VCaP (cell line): ENCODE data around the gene PIK3CD.
"Not testable (repeated sequence)": the region's sequence is repeated elsewhere in the genome, so short reads cannot be mapped to it uniquely, and the experiment has no call there.

Experiments used
- H3K27ac ChIP-seq: fragments of 450-650 bp; 2 replicates; pipeline ENCODE4 v1.5.1; 2017
- TF ChIP-seq, protein P1 (sequence below): fragments of 450-650 bp; conservative IDR thresholded peaks from 2 replicates; pipeline ENCODE4 v1.5.1; 2017; ENCODE audit warnings: mild to moderate bottlenecking, moderate library complexity

Gene PIK3CD

DNA sequence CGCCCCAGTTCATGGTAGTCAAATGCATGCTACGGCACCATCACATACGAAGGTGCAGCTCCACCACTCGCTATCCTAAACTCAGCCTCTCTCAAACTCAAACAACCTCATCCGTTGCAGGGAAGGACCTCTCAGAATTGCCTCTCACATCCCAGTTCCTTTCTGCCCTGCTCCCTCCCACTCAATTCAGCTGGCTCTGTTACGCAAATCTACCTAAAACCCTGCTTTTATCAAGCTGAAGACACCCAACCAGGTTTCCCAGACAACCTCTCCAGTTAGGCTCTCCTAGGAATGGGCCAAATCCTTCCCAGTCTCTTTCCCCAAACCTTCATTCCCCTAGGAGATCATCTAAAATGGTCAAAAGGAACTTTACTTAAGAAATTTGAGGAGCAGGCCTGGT is 109.3 kb downstream of the PIK3CD start:
- H3K27ac ChIP-seq: no peak overlapping the region
- TF ChIP-seq, protein P1, sequence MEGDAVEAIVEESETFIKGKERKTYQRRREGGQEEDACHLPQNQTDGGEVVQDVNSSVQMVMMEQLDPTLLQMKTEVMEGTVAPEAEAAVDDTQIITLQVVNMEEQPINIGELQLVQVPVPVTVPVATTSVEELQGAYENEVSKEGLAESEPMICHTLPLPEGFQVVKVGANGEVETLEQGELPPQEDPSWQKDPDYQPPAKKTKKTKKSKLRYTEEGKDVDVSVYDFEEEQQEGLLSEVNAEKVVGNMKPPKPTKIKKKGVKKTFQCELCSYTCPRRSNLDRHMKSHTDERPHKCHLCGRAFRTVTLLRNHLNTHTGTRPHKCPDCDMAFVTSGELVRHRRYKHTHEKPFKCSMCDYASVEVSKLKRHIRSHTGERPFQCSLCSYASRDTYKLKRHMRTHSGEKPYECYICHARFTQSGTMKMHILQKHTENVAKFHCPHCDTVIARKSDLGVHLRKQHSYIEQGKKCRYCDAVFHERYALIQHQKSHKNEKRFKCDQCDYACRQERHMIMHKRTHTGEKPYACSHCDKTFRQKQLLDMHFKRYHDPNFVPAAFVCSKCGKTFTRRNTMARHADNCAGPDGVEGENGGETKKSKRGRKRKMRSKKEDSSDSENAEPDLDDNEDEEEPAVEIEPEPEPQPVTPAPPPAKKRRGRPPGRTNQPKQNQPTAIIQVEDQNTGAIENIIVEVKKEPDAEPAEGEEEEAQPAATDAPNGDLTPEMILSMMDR: no peak

DNA sequence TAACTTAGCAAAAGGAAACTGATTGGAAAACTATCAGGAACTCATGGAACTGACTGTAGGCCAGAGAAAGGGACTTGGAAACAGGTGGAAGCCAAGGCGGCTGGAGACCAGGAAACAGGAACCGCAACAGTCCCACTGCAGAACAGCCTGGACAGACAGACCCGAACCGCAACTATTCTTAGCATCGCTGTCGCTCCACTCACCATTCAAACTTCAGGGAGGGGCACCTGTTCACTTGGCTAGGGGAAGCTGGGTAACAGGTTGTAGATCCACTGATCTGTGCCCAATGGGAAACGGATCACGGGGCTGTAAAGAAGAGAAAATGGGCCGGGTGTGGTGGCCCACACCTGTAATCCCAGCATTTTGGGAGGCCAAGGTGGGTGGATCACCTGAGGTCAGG is 110.3 kb downstream of the PIK3CD start:
- H3K27ac ChIP-seq: no peak overlapping the region

DNA sequence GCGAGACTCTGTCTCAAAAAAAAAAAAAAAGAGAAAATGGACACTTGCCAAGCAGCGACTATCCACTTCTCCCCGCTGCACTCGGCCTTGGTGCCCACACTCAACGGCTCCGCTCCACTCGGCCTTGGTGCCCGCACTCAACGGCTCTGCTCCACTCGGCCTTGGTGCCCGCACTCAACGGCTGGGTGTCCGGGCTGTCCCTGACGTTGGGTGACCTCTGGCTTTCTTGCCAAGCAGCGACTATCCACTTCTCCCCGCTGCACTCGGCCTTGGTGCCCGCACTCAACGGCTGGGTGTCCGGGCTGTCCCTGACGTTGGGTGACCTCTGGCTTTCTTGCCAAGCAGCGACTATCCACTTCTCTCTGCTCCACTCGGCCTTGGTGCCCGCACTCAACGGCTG is 110.9 kb downstream of the PIK3CD start:
- H3K27ac ChIP-seq: not testable (repeated sequence)

More for the DNA sequence above, 110.3 kb downstream of the PIK3CD start:
- TF ChIP-seq, protein P1: no peak

DNA sequence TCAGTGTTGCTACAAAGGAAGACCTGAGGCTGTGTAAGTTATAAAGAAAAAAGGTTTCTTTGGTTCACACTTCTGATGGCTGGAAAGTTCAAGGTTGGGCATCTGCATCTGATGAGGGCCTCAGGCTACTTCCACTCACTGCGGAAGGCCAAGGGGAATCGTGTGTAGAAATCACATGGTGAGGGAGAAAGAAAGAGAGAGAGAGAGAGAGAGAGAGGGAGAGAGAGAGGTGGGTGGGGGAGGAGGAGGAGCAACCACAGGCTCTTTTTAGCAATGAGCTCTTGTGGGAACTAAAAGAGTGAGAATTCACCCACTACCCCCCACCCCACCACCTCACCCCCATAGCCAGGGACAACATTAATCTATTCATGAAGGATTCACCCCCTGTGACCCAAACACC is 112.4 kb downstream of the PIK3CD start:
- TF ChIP-seq, protein P1: no peak
- no peak overlapping the region for H3K27ac ChIP-seq

DNA sequence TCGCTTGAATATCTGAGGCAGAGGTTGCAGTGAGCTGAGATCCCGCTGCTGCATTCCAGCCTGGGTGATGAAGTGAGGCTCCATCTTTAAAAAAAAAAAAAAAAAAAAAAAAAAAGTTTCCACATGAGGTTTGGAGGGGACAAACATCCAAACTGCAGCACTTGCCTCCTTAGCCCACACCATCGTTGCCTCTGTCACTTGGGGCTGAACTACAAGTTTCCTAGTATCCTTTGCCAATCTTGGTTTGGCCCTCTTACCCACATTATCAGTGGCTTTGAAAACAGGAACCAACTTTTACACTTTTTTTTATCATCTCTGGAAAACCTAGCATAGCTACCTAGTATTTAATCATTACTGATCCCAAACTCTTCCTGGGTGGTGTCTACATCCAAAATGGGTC is 113.0 kb downstream of the PIK3CD start:
- no peak overlapping the region for H3K27ac ChIP-seq
- TF ChIP-seq, protein P1: no peak

DNA sequence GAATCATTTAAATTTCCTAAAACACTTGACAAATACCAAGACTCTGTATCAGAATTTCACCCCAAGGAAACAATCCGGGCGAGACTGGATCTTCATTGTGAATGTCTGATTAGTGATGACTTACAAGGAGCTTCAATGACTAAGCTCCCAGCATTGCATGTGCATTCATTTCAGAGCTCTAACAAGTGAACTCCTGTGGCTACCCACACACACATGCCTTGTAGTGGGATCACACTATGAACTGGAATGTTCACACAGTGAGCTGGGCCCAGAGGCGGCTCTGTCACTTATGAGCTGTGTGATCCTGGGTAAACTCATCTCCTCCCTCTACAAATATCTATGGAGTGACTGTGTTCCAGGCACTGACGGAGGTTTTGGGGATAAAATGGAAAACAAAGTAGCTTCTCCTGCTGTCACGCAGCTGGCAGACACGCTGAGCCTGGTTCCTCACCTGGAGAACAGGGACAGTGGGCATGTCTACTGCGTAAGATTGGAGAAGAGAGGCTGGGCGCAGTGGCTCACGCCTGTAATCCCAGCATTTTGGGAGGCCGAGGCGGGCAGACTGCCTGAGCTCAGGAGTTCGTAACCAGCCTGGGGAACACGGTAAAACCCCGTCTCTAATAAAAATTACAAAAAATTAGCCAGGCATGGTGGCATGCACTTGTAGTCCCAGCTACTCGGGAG is 115.4 kb downstream of the PIK3CD start:
- H3K27ac ChIP-seq: no peak overlapping the region
- TF ChIP-seq, protein P1: no peak

DNA sequence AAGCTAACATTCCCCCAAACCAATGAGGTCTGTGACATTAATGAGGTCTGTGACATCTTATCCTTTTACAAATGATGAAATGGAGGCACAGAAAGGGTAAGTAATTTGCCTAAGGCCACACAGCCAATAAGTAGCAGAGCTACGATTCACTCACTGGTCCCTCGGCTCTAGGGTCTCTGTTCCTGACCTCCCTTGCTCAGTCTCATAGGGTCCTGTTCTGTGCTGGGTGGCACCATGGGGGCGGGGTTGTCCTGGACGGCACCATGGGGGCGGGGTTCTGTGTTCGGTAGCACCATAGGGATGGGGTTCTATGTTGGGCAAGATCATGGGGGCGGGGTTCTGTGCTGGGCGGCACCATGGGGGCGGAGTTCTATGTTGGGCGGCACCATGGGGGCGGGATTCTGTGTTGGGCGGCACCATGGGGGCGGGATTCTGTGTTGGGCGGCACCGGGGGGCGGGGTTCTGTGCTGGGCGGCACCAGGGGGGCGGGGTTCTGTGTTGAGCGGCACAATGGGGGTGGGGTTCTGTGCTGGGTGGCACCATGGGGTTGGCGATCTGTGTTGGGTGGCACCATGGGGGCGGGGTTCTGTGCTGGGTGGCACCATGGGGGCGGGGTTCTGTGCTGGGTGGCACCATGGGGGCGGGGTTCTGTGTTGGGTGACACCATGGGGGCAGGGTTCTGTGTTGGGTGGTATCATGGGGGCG is 116.6 kb downstream of the PIK3CD start:
- no peak overlapping the region for H3K27ac ChIP-seq
- TF ChIP-seq, protein P1: no peak

DNA sequence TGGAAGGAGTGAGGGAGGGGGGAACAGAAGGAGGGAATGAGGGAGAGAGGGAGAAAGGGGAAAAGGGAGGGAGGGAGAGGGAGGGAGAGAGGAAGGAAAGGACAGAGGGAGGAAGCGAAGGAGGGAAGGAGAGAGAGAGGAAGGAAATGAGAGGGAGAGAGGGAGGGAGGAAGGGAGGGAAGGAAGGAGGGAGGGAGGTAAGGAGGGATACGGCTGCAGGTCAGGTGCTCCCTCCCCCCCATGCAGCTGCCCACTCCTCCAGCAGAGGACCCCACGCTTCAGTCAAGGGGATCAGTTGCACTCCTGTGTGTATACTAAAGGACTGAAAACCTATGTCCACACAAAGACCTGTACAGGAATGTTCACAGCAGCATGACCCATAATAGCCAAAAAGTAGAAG is 117.5 kb downstream of the PIK3CD start:
- TF ChIP-seq, protein P1: no peak
- H3K27ac ChIP-seq: no peak overlapping the region
